ENCODE results near the gene SMAD7. TPM values are rescaled to one million over a fixed set of nuclear protein-coding genes. Genes with fewer than 3 reads are reported as not detected.

The SMAD7 gene
- polyA plus RNA-seq, 2 of the 4 experiments (the other 2 are of a cell fraction) = 19.9 to 26.9 TPM

- WGBS (ENCODE audit: missing lambda C conversion rate) = 84% methylated on average over 5 of the region's 15 CpGs
- peak overlapping the region in 1 of 2 experiments; percentile 62; a peak in 1 of 6 replicates for H3K27ac ChIP-seq
- H3K9me3 ChIP-seq = no peaks in the 10 kb centered on the region
- FAIRE-seq (no peak), ATAC-seq (no peak), DNase-seq (ENCODE audit: low read depth in 1 of 2, low spot score in 1 of 2) (no peak)
- H3K4me1 ChIP-seq = peaks cover 16% of the 10 kb centered on the region
- H3K4me2 ChIP-seq = no peak overlapping the region
- POLR2A ChIA-PET = no interaction called here
- TF ChIP-seq CHD4 (IDR thresholded peaks at IDR 0.05; ENCODE audit: borderline replicate concordance) (no peak), FOXS1 (CRISPR knock-in tag; IDR thresholded peaks at IDR 0.05) (no peak), SMC3 (IDR thresholded peaks at IDR 0.05) (no peak), TFCP2L1 (CRISPR knock-in tag; IDR thresholded peaks at IDR 0.05) (no peak), EP300 (IDR thresholded peaks at IDR 0.05) (no peak), RARB (CRISPR knock-in tag; IDR thresholded peaks at IDR 0.05) (no peak), CHD2 (IDR thresholded peaks at IDR 0.05; ENCODE audit: low read length, partially characterized antibody) (no peak), BHLHE40 (IDR thresholded peaks at IDR 0.05; ENCODE audit: low read depth, low read length) (no peak), FOSB (CRISPR knock-in tag; IDR thresholded peaks at IDR 0.05) (no peak), MAZ (IDR thresholded peaks at IDR 0.05; ENCODE audit: borderline replicate concordance, low read depth, low read length) (no peak)
- TF ChIP-seq, protein P1, sequence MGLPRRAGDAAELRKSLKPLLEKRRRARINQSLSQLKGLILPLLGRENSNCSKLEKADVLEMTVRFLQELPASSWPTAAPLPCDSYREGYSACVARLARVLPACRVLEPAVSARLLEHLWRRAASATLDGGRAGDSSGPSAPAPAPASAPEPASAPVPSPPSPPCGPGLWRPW (IDR thresholded peaks at IDR 0.05) = no peak
- TF ChIP-seq, protein P2, sequence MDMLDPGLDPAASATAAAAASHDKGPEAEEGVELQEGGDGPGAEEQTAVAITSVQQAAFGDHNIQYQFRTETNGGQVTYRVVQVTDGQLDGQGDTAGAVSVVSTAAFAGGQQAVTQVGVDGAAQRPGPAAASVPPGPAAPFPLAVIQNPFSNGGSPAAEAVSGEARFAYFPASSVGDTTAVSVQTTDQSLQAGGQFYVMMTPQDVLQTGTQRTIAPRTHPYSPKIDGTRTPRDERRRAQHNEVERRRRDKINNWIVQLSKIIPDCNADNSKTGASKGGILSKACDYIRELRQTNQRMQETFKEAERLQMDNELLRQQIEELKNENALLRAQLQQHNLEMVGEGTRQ (IDR thresholded peaks at IDR 0.05) = no peak
- H3K4me3 ChIP-seq = no peak overlapping the region
- CTCF ChIA-PET = no interaction called here
Observed at GRCh38 chr18:48879008-48879431, 71.7 kb downstream of the SMAD7 start.

DNA sequence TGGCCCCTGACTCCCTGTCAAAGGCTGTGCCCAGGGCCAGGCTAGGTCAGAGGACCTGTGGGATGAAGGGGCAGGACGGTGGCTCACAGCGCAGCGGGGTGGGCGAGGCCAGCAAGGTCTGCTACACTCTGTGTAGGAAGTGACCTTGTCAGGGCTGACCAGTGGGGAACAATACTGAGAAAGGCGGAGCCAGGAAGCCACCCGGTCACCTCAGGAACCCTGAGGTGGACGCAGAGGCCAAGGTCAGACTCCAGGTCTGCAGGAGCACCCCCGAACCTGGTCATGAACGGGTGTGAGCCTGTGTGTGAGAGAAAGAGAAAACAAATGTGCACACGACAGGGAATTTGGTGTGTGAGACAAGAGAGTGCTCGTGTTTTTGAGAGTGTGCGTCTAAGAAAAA, 72.3 kb downstream of the SMAD7 start:
- H3K4me2 ChIP-seq = no peak overlapping the region
- CTCF ChIA-PET = no interaction called here
- no peaks in the 10 kb centered on the region for H3K9me3 ChIP-seq
- DNase-seq (ENCODE audit: low read depth in 1 of 2, low spot score in 1 of 2) (no peak), FAIRE-seq (no peak), ATAC-seq (peak in 1 of 2 experiments; percentile 52; a peak in 3 of 6 replicates)
- peaks cover 21% of the 10 kb centered on the region for H3K4me1 ChIP-seq
- POLR2A ChIA-PET = no interaction called here
- H3K27ac ChIP-seq = peak overlapping the region; percentile 10 to 62; a peak in 3 of 6 replicates
- TF ChIP-seq BHLHE40 (IDR thresholded peaks at IDR 0.05; ENCODE audit: low read depth, low read length) (no peak), FOXS1 (CRISPR knock-in tag; IDR thresholded peaks at IDR 0.05) (no peak), ZNF302 (CRISPR knock-in tag; IDR thresholded peaks at IDR 0.05) (no peak), HEYL (CRISPR knock-in tag; IDR thresholded peaks at IDR 0.05) (no peak), CBX2 (IDR thresholded peaks at IDR 0.05; ENCODE audit: borderline replicate concordance, low read depth) (no peak), MYC (IDR thresholded peaks at IDR 0.05; ENCODE audit: borderline replicate concordance, low read length) (no peak), EHF (CRISPR knock-in tag; IDR thresholded peaks at IDR 0.05) (no peak), ZC3H11A (IDR thresholded peaks at IDR 0.05) (no peak), TFCP2L1 (CRISPR knock-in tag; IDR thresholded peaks at IDR 0.05) (no peak), ESRRA (IDR thresholded peaks at IDR 0.05; ENCODE audit: borderline replicate concordance, low read length) (no peak), NPAS2 (CRISPR knock-in tag; IDR thresholded peaks at IDR 0.05; ENCODE audit: borderline replicate concordance) (no peak), CTCF (IDR thresholded peaks at IDR 0.05) (no peak), POLR2AphosphoS2 (conservative IDR thresholded peaks at IDR 0.05; ENCODE audit: low read length) (no peak), MAX (IDR thresholded peaks at IDR 0.05) (no peak)
- TF ChIP-seq, protein P3, sequence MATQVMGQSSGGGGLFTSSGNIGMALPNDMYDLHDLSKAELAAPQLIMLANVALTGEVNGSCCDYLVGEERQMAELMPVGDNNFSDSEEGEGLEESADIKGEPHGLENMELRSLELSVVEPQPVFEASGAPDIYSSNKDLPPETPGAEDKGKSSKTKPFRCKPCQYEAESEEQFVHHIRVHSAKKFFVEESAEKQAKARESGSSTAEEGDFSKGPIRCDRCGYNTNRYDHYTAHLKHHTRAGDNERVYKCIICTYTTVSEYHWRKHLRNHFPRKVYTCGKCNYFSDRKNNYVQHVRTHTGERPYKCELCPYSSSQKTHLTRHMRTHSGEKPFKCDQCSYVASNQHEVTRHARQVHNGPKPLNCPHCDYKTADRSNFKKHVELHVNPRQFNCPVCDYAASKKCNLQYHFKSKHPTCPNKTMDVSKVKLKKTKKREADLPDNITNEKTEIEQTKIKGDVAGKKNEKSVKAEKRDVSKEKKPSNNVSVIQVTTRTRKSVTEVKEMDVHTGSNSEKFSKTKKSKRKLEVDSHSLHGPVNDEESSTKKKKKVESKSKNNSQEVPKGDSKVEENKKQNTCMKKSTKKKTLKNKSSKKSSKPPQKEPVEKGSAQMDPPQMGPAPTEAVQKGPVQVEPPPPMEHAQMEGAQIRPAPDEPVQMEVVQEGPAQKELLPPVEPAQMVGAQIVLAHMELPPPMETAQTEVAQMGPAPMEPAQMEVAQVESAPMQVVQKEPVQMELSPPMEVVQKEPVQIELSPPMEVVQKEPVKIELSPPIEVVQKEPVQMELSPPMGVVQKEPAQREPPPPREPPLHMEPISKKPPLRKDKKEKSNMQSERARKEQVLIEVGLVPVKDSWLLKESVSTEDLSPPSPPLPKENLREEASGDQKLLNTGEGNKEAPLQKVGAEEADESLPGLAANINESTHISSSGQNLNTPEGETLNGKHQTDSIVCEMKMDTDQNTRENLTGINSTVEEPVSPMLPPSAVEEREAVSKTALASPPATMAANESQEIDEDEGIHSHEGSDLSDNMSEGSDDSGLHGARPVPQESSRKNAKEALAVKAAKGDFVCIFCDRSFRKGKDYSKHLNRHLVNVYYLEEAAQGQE (IDR thresholded peaks at IDR 0.05) = no peak
- H3K4me3 ChIP-seq = no peak overlapping the region
- WGBS (ENCODE audit: missing lambda C conversion rate) = 69% methylated on average over 10 of the region's 12 CpGs

All from A549 (cell line).